BJ (cell line): ENCODE results near the gene ARID3C. TPM values are rescaled to one million over a fixed set of nuclear protein-coding genes. Genes with fewer than 3 reads are reported as not detected.
A peak's percentile ranks its signal among the peaks of the same experiment; 100 is the strongest.

Experiments
- CTCF ChIA-PET: fragments of 350-600 bp; formaldehyde crosslinking; extraction: SDS; loops from one replicate; lab custom pipeline; 2021; ENCODE audit warnings: antibody characterized with exemption, inconsistent platforms; lab: Yijun Ruan, JAX
- POLR2A ChIA-PET: fragments of 300-600 bp; sonication (Branson Sonifier 250); formaldehyde crosslinking; extraction: SDS; loops from one replicate; lab custom pipeline; 2021; ENCODE audit warnings: antibody characterized with exemption; lab: Charles Lee
- DNase-seq: peaks from one replicate; pipeline ENCODE4 v3.0.0-alpha.2; 2011; ENCODE audit warnings: low read depth
- H3K27me3 ChIP-seq: 2 replicates; pipeline ENCODE4 v1.6.0; 2011; ENCODE audit warnings: low read length; ENCODE audit not compliant: control insufficient read depth, insufficient read depth
- H3K36me3 ChIP-seq: 2 replicates; pipeline ENCODE4 v1.5.1; 2011; ENCODE audit warnings: low read length; ENCODE audit not compliant: control insufficient read depth, insufficient read depth
- H3K4me3 ChIP-seq: 2 replicates; pipeline ENCODE4 v1.5.1; 2011; ENCODE audit warnings: low read depth, mild to moderate bottlenecking, control low read depth, low read length
- CTCF ChIP-seq: IDR thresholded peaks from 2 replicates; pipeline ENCODE4 v1.5.1; 2011; ENCODE audit warnings: low read depth, mild to moderate bottlenecking, control low read depth, inconsistent platforms, low read length, moderate library complexity; ENCODE audit not compliant: insufficient read depth
- polyA plus RNA-seq: library from polyadenylated mRNA; depleted of rRNA; stranded (reverse); fragments of >200 nt; gene quantifications from 2 replicates; pipeline ENCODE4 v1.2.3, GENCODE V29; 2011

Gene ARID3C
- polyA plus RNA-seq, 1 experiment = not detected

GRCh38 chr9:34671307-34671706 lies 42.4 kb upstream of the ARID3C start:
- no peak for DNase-seq
- H3K36me3 ChIP-seq = peaks cover 4% of the 10 kb centered on the region; the same call in 1 of the 2 replicates
- H3K27me3 ChIP-seq = no peaks in the 10 kb centered on the region
- H3K4me3 ChIP-seq = no peak overlapping the region
- POLR2A ChIA-PET = no interaction called here
- CTCF ChIA-PET = interaction anchor here (1.1 to 2.3 kb wide), 4 partner anchors 30 to 228 kb away, joined by 3 to 8 read pairs (median 5); no protein-coding TSS in a partner anchor
- TF ChIP-seq CTCF = no peak

- Histone ChIP-seq H3K27me3 (no peaks in the 10 kb centered on the region), H3K4me3 (no peak overlapping the region), H3K36me3 (peaks cover 4% of the 10 kb centered on the region; the same call in 1 of the 2 replicates)
- POLR2A ChIA-PET = no interaction called here
- TF ChIP-seq CTCF = no peak
- CTCF ChIA-PET = interaction anchor here (0.8 to 2.3 kb wide), 5 partner anchors 29 to 230 kb away, joined by 3 to 8 read pairs (median 3); no protein-coding TSS in a partner anchor
- DNase-seq = no peak
Observed at GRCh38 chr9:34669809-34670562, 41.1 kb upstream of the ARID3C start.

- POLR2A ChIA-PET = interaction anchor here (0.6 to 1.2 kb wide), 3 partner anchors 12 to 586 kb away, joined by 3 to 6 read pairs (median 4); partner anchors contain the start of gene SIGMAR1
- Histone ChIP-seq H3K4me3 (peak overlapping the region; percentile 93), H3K27me3 (no peaks in the 10 kb centered on the region), H3K36me3 (peaks cover 4% of the 10 kb centered on the region; the same call in 1 of the 2 replicates)
- peak; percentile 58 for DNase-seq
- CTCF ChIA-PET = interaction anchor here (1.0 to 3.0 kb wide), 14 partner anchors 8 to 946 kb away, joined by 3 to 42 read pairs (median 5); partner anchors contain the start of genes GALT, IL11RA and SIGMAR1
- TF ChIP-seq CTCF = no peak
Observed at GRCh38 chr9:34665381-34666250, 36.8 kb upstream of the ARID3C start.

GRCh38 chr9:34665067-34665380 lies 36.2 kb upstream of the ARID3C start:
- ChIA-PET POLR2A (interaction anchor here (0.6 to 1.2 kb wide), 3 partner anchors 11 to 587 kb away, joined by 3 to 6 read pairs (median 4); partner anchors contain the start of gene SIGMAR1), CTCF (interaction anchor here (0.7 to 3.0 kb wide), 15 partner anchors 9 to 947 kb away, joined by 3 to 42 read pairs (median 5); partner anchors contain the start of genes GALT, IL11RA and SIGMAR1)
- H3K27me3 ChIP-seq = no peaks in the 10 kb centered on the region
- H3K36me3 ChIP-seq = peaks cover 4% of the 10 kb centered on the region; the same call in 1 of the 2 replicates
- DNase-seq = no peak
- TF ChIP-seq CTCF = peak; percentile 10; the same call in 1 of the 2 replicates
- H3K4me3 ChIP-seq = peak overlapping the region; percentile 93
